Measurements from ENCODE around the gene TOMM7. TPM values are rescaled to one million over a fixed set of nuclear protein-coding genes. Genes with fewer than 3 reads are reported as not detected.

Gene TOMM7
- polyA plus RNA-seq, 2 of the 4 experiments (the other 2 are of a cell fraction) = 526 to 685 TPM

DNA sequence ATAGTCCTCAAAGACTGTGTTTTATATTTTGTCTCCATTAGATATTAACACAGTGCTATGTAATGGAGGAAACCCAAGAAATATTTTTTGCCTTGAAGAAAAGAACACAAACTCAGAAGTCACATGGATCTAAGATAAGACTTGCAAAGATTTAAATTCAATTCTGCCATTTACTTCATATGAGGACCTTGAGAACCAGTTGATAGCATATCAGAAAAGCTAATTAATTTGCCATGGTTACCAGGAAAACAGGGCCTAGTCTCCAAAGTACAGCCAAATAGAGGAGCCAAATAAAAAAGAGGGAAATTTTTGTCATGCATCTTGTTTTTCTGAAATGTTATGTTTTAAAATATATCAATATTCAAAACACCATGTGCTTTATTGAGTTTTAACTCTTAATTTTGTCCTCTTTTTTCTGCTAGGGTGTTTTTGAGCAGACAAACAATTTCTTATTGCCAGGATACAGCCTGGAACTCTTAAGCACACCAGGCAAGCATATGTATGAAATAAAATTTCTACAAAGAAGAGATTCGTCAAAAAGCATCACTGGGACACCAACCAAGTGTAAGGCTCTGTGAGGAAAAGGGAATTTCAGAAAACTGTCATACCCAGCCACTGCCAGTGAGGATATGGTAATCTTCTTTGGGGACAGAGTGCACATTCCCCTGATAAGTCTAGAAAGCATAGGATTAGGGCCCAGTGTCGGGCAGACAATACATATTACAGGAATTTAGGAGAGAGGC is 10.6 kb upstream of the TOMM7 start:
- Histone ChIP-seq H3K9me3 (no peaks in the 10 kb centered on the region), H3K4me2 (no peak overlapping the region), H3K27ac (no peak overlapping the region), H3K4me3 (no peak overlapping the region), H3K4me1 (no peaks in the 10 kb centered on the region)
- ChIA-PET POLR2A (no interaction called here), CTCF (interaction anchor here (1.8 kb wide), 1 partner anchor 11 kb away, joined by 5 read pairs; the partner anchor contains the start of gene TOMM7)
- 45% methylated on average over 2 of the region's 2 CpGs for WGBS (ENCODE audit: missing lambda C conversion rate)
- DNase-seq (ENCODE audit: low read depth in 1 of 2, low spot score in 1 of 2) = no peak
- TF ChIP-seq, protein P1, sequence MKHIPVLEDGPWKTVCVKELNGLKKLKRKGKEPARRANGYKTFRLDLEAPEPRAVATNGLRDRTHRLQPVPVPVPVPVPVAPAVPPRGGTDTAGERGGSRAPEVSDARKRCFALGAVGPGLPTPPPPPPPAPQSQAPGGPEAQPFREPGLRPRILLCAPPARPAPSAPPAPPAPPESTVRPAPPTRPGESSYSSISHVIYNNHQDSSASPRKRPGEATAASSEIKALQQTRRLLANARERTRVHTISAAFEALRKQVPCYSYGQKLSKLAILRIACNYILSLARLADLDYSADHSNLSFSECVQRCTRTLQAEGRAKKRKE (CRISPR knock-in tag; IDR thresholded peaks at IDR 0.05; ENCODE audit: low read depth) = no peak
- TF ChIP-seq NR3C1 (IDR thresholded peaks at IDR 0.05) (no peak), SMC3 (IDR thresholded peaks at IDR 0.05) (no peak), HOXB5 (CRISPR knock-in tag; IDR thresholded peaks at IDR 0.05) (no peak), NPAS2 (CRISPR knock-in tag; IDR thresholded peaks at IDR 0.05; ENCODE audit: borderline replicate concordance) (no peak)
- FAIRE-seq = no peak
- no peak for ATAC-seq

DNA sequence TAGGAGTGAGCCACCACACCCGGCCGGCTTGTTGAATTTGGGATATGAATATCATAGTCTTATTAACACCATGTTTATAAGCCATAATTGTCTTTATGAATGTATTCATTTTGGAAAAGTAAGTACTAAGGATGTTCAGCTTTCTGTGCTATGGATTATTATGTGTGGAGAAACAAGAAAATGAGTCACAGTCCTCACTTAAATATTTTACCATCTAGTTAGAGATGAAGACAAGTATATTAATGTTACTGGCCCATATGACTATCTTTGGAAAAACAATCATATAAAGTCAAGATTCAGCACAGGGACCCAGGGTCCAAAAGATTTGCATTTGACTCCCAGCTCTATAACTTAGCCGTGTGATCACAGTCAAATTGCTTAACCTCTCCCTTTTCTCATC is 9.8 kb upstream of the TOMM7 start:
- no peaks in the 10 kb centered on the region for H3K9me3 ChIP-seq
- no peak overlapping the region for H3K27ac ChIP-seq
- no peak overlapping the region for H3K4me3 ChIP-seq
- no peaks in the 10 kb centered on the region for H3K4me1 ChIP-seq
- DNase-seq (ENCODE audit: low read depth in 1 of 2, low spot score in 1 of 2) (no peak), ATAC-seq (no peak), FAIRE-seq (no peak)
- H3K4me2 ChIP-seq = no peak overlapping the region
- TF ChIP-seq EHF (CRISPR knock-in tag; IDR thresholded peaks at IDR 0.05) (no peak), HOXA7 (CRISPR knock-in tag; IDR thresholded peaks at IDR 0.05) (no peak), PHF8 (IDR thresholded peaks at IDR 0.05; ENCODE audit: borderline replicate concordance, low read depth) (no peak), EHMT2 (IDR thresholded peaks at IDR 0.05; ENCODE audit: low read depth) (no peak), ZSCAN20 (CRISPR knock-in tag; IDR thresholded peaks at IDR 0.05) (no peak)
- TF ChIP-seq, protein P2, sequence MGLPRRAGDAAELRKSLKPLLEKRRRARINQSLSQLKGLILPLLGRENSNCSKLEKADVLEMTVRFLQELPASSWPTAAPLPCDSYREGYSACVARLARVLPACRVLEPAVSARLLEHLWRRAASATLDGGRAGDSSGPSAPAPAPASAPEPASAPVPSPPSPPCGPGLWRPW (IDR thresholded peaks at IDR 0.05) = no peak
- POLR2A ChIA-PET = no interaction called here
- 77% methylated on average over 3 of the region's 3 CpGs for WGBS (ENCODE audit: missing lambda C conversion rate)
- CTCF ChIA-PET = interaction anchor here (0.8 to 1.8 kb wide), 3 partner anchors 10 to 272 kb away, joined by 3 to 5 read pairs (median 3); partner anchors contain the start of gene TOMM7

DNA sequence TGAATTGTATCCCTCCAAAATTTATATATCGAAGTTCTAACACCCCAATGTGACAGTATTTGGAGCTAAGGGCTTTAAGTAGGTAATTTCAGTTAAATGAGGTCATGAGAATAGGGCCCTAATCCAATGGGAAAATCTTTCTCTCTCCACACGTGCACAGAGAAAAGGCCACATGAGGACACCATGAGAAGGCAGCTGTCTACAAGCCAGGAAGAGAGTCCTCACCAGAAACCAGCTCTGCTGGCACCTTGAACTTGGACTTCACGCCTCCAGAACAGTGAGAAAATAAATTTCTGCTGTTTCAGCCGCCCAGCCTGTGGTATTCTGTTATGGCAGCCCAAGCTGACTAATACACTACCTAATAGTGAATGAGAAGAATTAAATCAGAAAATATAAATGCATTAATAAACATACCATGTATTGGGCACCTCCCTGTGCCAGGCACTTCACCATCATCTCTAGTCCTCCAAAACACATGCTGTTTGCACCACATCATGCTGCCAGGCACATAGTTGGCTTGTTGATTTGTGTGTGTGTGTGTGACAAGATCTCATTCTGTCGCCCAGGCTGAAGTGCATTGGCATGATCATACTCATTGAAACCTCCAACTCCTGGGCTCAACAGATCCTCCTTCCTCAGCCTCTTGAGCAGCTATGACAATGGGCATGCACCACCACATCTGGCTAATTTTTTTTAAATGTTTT is 9.1 kb upstream of the TOMM7 start:
- Histone ChIP-seq H3K4me3 (no peak overlapping the region), H3K4me1 (no peaks in the 10 kb centered on the region), H3K27ac (no peak overlapping the region), H3K9me3 (no peaks in the 10 kb centered on the region), H3K4me2 (no peak overlapping the region)
- CTCF ChIA-PET = interaction anchor here (0.6 to 1.8 kb wide), 4 partner anchors 9 to 271 kb away, joined by 3 to 5 read pairs (median 3); partner anchors contain the start of gene TOMM7
- DNase-seq (ENCODE audit: low read depth in 1 of 2, low spot score in 1 of 2) (no peak), FAIRE-seq (no peak), ATAC-seq (no peak)
- WGBS (ENCODE audit: missing lambda C conversion rate) = 39% methylated on average over 5 of the region's 5 CpGs
- TF ChIP-seq ZSCAN20 (CRISPR knock-in tag; IDR thresholded peaks at IDR 0.05) (no peak), RNF2 (IDR thresholded peaks at IDR 0.05; ENCODE audit: borderline replicate concordance, low read depth) (no peak), CHD2 (IDR thresholded peaks at IDR 0.05; ENCODE audit: low read length, partially characterized antibody) (no peak), ZFP36 (IDR thresholded peaks at IDR 0.05; ENCODE audit: borderline replicate concordance, partially characterized antibody) (no peak), CBX8 (IDR thresholded peaks at IDR 0.05) (no peak), MAX (IDR thresholded peaks at IDR 0.05) (no peak), HOXA7 (CRISPR knock-in tag; IDR thresholded peaks at IDR 0.05) (no peak), ZC3H11A (IDR thresholded peaks at IDR 0.05) (no peak), FOXS1 (CRISPR knock-in tag; IDR thresholded peaks at IDR 0.05) (no peak), ELK1 (IDR thresholded peaks at IDR 0.05; ENCODE audit: low read depth, low read length) (no peak), CEBPB (IDR thresholded peaks at IDR 0.05) (no peak), PHF8 (IDR thresholded peaks at IDR 0.05; ENCODE audit: borderline replicate concordance, low read depth) (no peak)
- TF ChIP-seq, protein P3, sequence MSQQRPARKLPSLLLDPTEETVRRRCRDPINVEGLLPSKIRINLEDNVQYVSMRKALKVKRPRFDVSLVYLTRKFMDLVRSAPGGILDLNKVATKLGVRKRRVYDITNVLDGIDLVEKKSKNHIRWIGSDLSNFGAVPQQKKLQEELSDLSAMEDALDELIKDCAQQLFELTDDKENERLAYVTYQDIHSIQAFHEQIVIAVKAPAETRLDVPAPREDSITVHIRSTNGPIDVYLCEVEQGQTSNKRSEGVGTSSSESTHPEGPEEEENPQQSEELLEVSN (IDR thresholded peaks at IDR 0.05; ENCODE audit: borderline replicate concordance, low read depth) = no peak
- POLR2A ChIA-PET = interaction anchor here (0.6 to 0.7 kb wide), 2 partner anchors 113 to 291 kb away, joined by 3 to 12 read pairs; no protein-coding TSS in a partner anchor
